WTC11 (cell line): ENCODE results near the gene KRT79. TPM values are rescaled to one million over a fixed set of nuclear protein-coding genes. Genes with fewer than 3 reads are reported as not detected.

Source experiments
- ATAC-seq: fragments of 200-7000 bp; cut with Tn5 transposase; 2 replicates; pipeline ENCODE4 v1.10.0; 2021; ENCODE audit warnings: mild to moderate bottlenecking, moderate library complexity
- CTCF ChIA-PET: fragments of 300-600 bp; sonication (Branson Sonifier 250); formaldehyde crosslinking; loops from one replicate; lab custom pipeline; 2021; ENCODE audit warnings: antibody characterized with exemption; lab: Charles Lee
- POLR2A ChIA-PET: fragments of 350-600 bp; sonication (Branson Sonifier 250); formaldehyde crosslinking; loops from one replicate; lab custom pipeline; 2021; ENCODE audit warnings: antibody characterized with exemption; lab: Charles Lee
- DNase-seq: peaks from one replicate; pipeline ENCODE4 v3.0.0; 2021; ENCODE audit warnings: low spot score
- H3K27ac Mint-ChIP-seq: 2 replicates; pipeline ENCODE4 v1.8.0; 2021; ENCODE audit warnings: mixed read lengths
- H3K27me3 Mint-ChIP-seq: 2 replicates; pipeline ENCODE4 v1.8.0; 2021; ENCODE audit warnings: low read depth, mild to moderate bottlenecking, moderate library complexity, mixed read lengths
- H3K36me3 Mint-ChIP-seq: 2 replicates; pipeline ENCODE4 v1.8.0; 2021; ENCODE audit warnings: mixed read lengths
- H3K4me1 Mint-ChIP-seq: 2 replicates; pipeline ENCODE4 v1.8.0; 2022; ENCODE audit warnings: mixed read lengths
- H3K4me3 Mint-ChIP-seq: 2 replicates; pipeline ENCODE4 v1.8.0; 2021; ENCODE audit warnings: mild to moderate bottlenecking, moderate library complexity, mixed read lengths
- H3K9me3 Mint-ChIP-seq: 2 replicates; pipeline ENCODE4 v1.8.0; 2021; ENCODE audit warnings: mixed read lengths
- ETV6 ChIP-seq: sonication (generic); formaldehyde crosslinking; IDR thresholded peaks from 2 replicates; pipeline ENCODE4 v1.8.1; 2022; ENCODE audit warnings: mild to moderate bottlenecking, missing genetic modification reagents
- FOXK1 ChIP-seq: sonication (generic); formaldehyde crosslinking; IDR thresholded peaks from 2 replicates; pipeline ENCODE4 v1.8.0; 2022; ENCODE audit warnings: mild to moderate bottlenecking, moderate library complexity, missing genetic modification reagents
- MXD4 ChIP-seq: fragments of 250-450 bp; sonication (Bioruptor Pico); IDR thresholded peaks from 2 replicates; pipeline ENCODE4 v1.8.0; 2021; ENCODE audit warnings: mild to moderate bottlenecking, moderate library complexity, borderline replicate concordance
- NFE2L1 ChIP-seq: sonication (generic); formaldehyde crosslinking; IDR thresholded peaks from 2 replicates; pipeline ENCODE4 v1.8.1; 2023; ENCODE audit warnings: missing genetic modification reagents
- NFYB ChIP-seq: sonication (generic); formaldehyde crosslinking; conservative IDR thresholded peaks from 2 replicates; pipeline ENCODE4 v1.8.0; 2022; ENCODE audit warnings: low read depth, missing genetic modification reagents
- PRRX2 ChIP-seq: fragments of 250-450 bp; sonication (Bioruptor Pico); IDR thresholded peaks from 2 replicates; pipeline ENCODE4 v1.8.0; 2021; ENCODE audit warnings: mild to moderate bottlenecking
- SMAD4 ChIP-seq: sonication (generic); formaldehyde crosslinking; IDR thresholded peaks from 2 replicates; pipeline ENCODE4 v1.8.0; 2022; ENCODE audit warnings: mild to moderate bottlenecking, missing genetic modification reagents
- TP53 ChIP-seq: sonication (generic); formaldehyde crosslinking; IDR thresholded peaks from 2 replicates; pipeline ENCODE4 v1.8.1; 2023; ENCODE audit warnings: mild to moderate bottlenecking, missing genetic modification reagents
- ZNF138 ChIP-seq: sonication (generic); formaldehyde crosslinking; conservative IDR thresholded peaks from 2 replicates; pipeline ENCODE4 v1.8.1; 2022; ENCODE audit warnings: mild to moderate bottlenecking, moderate library complexity, missing genetic modification reagents
- total RNA-seq: library from RNA; stranded (reverse); gene quantifications from 3 replicates; pipeline ENCODE4 v1.2.3, GENCODE V29; 2021
- TF ChIP-seq, protein P1 (sequence below): sonication (generic); formaldehyde crosslinking; IDR thresholded peaks from 2 replicates; pipeline ENCODE4 v1.8.0; 2022; ENCODE audit warnings: mild to moderate bottlenecking, missing genetic modification reagents
- TF ChIP-seq, protein P2 (sequence below): sonication (generic); formaldehyde crosslinking; IDR thresholded peaks from 2 replicates; pipeline ENCODE4 v1.8.1; 2022; ENCODE audit warnings: mild to moderate bottlenecking, missing genetic modification reagents, moderate library complexity, borderline replicate concordance
- TF ChIP-seq, protein P3 (sequence below): fragments of 250-450 bp; sonication (Bioruptor Pico); IDR thresholded peaks from 2 replicates; pipeline ENCODE4 v1.9.0; 2021; ENCODE audit warnings: mild to moderate bottlenecking
- TF ChIP-seq, protein P4 (sequence below): sonication (generic); formaldehyde crosslinking; IDR thresholded peaks from 2 replicates; pipeline ENCODE4 v1.8.0; 2022; ENCODE audit warnings: mild to moderate bottlenecking, missing genetic modification reagents
- TF ChIP-seq, protein P5 (sequence below): sonication (generic); formaldehyde crosslinking; IDR thresholded peaks from 2 replicates; pipeline ENCODE4 v1.8.1; 2022; ENCODE audit warnings: low read depth, missing genetic modification reagents, borderline replicate concordance
- TF ChIP-seq, protein P6 (sequence below): fragments of 250-450 bp; sonication (Bioruptor Pico); IDR thresholded peaks from 2 replicates; pipeline ENCODE4 v1.9.0; 2021; ENCODE audit warnings: moderate library complexity, mild to moderate bottlenecking, inconsistent platforms, borderline replicate concordance
- TF ChIP-seq, protein P7 (sequence below): sonication (generic); formaldehyde crosslinking; IDR thresholded peaks from 2 replicates; pipeline ENCODE4 v1.8.1; 2022; ENCODE audit warnings: mild to moderate bottlenecking, moderate library complexity, missing genetic modification reagents
- TF ChIP-seq, protein P8 (sequence below): sonication (generic); formaldehyde crosslinking; IDR thresholded peaks from 2 replicates; pipeline ENCODE4 v1.8.0; 2022; ENCODE audit warnings: missing genetic modification reagents
- TF ChIP-seq, protein P9 (sequence below): sonication (generic); formaldehyde crosslinking; conservative IDR thresholded peaks from 2 replicates; pipeline ENCODE4 v1.8.1; 2022; ENCODE audit warnings: mild to moderate bottlenecking, missing genetic modification reagents
- TF ChIP-seq, protein P10 (sequence below): sonication (generic); formaldehyde crosslinking; IDR thresholded peaks from 2 replicates; pipeline ENCODE4 v1.8.1; 2023; ENCODE audit warnings: mild to moderate bottlenecking, missing genetic modification reagents, moderate library complexity

KRT79 gene
- total RNA-seq, 1 experiment from 2014 or later = not detected

DNA sequence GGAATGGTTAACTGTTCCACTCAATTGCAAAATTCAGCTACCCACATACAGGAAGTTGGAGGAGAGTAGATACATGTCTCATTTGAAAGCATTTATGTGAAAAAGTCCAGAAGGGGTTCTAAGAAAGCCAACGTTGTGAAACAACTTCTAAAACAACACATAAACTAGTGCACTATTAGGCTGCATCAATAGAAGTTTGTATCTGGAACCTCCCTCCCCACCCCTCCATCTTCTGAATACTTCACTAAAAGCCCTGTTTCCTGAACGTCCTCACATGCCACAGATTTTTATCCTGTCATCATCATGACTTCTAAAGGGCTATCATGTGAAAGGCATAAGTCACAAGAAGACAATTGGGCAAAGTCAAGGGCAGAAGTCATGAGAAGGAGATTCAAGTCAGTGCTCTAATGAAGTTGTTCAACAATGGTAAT lies 5.5 kb downstream of the KRT79 start:
- TF ChIP-seq, protein P1, sequence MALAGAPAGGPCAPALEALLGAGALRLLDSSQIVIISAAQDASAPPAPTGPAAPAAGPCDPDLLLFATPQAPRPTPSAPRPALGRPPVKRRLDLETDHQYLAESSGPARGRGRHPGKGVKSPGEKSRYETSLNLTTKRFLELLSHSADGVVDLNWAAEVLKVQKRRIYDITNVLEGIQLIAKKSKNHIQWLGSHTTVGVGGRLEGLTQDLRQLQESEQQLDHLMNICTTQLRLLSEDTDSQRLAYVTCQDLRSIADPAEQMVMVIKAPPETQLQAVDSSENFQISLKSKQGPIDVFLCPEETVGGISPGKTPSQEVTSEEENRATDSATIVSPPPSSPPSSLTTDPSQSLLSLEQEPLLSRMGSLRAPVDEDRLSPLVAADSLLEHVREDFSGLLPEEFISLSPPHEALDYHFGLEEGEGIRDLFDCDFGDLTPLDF = no peak
- TF ChIP-seq, protein P2, sequence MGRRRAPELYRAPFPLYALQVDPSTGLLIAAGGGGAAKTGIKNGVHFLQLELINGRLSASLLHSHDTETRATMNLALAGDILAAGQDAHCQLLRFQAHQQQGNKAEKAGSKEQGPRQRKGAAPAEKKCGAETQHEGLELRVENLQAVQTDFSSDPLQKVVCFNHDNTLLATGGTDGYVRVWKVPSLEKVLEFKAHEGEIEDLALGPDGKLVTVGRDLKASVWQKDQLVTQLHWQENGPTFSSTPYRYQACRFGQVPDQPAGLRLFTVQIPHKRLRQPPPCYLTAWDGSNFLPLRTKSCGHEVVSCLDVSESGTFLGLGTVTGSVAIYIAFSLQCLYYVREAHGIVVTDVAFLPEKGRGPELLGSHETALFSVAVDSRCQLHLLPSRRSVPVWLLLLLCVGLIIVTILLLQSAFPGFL (CRISPR knock-in tag) = no peak
- TF ChIP-seq ETV6 (CRISPR knock-in tag) = no peak
- TF ChIP-seq, protein P3, sequence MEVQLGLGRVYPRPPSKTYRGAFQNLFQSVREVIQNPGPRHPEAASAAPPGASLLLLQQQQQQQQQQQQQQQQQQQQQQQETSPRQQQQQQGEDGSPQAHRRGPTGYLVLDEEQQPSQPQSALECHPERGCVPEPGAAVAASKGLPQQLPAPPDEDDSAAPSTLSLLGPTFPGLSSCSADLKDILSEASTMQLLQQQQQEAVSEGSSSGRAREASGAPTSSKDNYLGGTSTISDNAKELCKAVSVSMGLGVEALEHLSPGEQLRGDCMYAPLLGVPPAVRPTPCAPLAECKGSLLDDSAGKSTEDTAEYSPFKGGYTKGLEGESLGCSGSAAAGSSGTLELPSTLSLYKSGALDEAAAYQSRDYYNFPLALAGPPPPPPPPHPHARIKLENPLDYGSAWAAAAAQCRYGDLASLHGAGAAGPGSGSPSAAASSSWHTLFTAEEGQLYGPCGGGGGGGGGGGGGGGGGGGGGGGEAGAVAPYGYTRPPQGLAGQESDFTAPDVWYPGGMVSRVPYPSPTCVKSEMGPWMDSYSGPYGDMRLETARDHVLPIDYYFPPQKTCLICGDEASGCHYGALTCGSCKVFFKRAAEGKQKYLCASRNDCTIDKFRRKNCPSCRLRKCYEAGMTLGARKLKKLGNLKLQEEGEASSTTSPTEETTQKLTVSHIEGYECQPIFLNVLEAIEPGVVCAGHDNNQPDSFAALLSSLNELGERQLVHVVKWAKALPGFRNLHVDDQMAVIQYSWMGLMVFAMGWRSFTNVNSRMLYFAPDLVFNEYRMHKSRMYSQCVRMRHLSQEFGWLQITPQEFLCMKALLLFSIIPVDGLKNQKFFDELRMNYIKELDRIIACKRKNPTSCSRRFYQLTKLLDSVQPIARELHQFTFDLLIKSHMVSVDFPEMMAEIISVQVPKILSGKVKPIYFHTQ (CRISPR knock-in tag) = no peak
- Mint-ChIP-seq H3K27ac (no peak overlapping the region), H3K4me3 (no peak overlapping the region), H3K4me1 (peaks cover 7% of the 10 kb centered on the region), H3K36me3 (no peaks in the 10 kb centered on the region), H3K9me3 (peaks cover 6% of the 10 kb centered on the region), H3K27me3 (no peaks in the 10 kb centered on the region; the same call in 1 of the 2 replicates)
- CTCF ChIA-PET = interaction anchor here (0.9 to 1.1 kb wide), 4 partner anchors 37 to 152 kb away, joined by 3 to 4 read pairs (median 3); no protein-coding TSS in a partner anchor
- ATAC-seq (no peak), DNase-seq (no peak)
- POLR2A ChIA-PET = no interaction called here

DNA sequence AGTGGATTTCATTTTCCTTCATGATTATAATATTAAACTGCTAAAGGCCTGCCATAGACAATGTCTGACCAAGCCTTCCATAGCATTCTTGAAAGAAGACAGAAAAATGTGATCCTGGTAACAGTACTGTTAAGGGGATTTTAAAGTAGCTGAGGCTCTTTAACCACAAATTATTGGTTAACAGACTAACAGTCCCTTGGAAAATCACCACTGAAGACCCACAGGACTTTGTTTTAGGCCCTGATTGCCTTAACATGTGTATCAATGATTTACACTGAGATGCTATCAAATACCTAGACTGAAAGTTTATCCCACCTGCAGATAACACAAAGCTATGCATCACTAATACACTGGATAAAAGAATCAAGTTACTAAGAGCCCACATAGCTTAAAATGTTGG lies 6.0 kb downstream of the KRT79 start:
- Mint-ChIP-seq H3K27me3 (no peaks in the 10 kb centered on the region; the same call in 1 of the 2 replicates), H3K4me3 (no peak overlapping the region), H3K27ac (no peak overlapping the region), H3K9me3 (peaks cover 6% of the 10 kb centered on the region), H3K4me1 (peaks cover 7% of the 10 kb centered on the region), H3K36me3 (no peaks in the 10 kb centered on the region)
- TF ChIP-seq, protein P4, sequence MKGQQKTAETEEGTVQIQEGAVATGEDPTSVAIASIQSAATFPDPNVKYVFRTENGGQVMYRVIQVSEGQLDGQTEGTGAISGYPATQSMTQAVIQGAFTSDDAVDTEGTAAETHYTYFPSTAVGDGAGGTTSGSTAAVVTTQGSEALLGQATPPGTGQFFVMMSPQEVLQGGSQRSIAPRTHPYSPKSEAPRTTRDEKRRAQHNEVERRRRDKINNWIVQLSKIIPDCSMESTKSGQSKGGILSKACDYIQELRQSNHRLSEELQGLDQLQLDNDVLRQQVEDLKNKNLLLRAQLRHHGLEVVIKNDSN (CRISPR knock-in tag) = no peak
- TF ChIP-seq MXD4 (CRISPR knock-in tag) = no peak
- TF ChIP-seq SMAD4 (CRISPR knock-in tag) = no peak
- TF ChIP-seq TP53 (CRISPR knock-in tag) = no peak
- TF ChIP-seq, protein P5, sequence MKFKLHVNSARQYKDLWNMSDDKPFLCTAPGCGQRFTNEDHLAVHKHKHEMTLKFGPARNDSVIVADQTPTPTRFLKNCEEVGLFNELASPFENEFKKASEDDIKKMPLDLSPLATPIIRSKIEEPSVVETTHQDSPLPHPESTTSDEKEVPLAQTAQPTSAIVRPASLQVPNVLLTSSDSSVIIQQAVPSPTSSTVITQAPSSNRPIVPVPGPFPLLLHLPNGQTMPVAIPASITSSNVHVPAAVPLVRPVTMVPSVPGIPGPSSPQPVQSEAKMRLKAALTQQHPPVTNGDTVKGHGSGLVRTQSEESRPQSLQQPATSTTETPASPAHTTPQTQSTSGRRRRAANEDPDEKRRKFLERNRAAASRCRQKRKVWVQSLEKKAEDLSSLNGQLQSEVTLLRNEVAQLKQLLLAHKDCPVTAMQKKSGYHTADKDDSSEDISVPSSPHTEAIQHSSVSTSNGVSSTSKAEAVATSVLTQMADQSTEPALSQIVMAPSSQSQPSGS (CRISPR knock-in tag) = no peak
- no peak for TF ChIP-seq FOXK1 (CRISPR knock-in tag)
- TF ChIP-seq NFYB (CRISPR knock-in tag) = no peak
- TF ChIP-seq, protein P6, sequence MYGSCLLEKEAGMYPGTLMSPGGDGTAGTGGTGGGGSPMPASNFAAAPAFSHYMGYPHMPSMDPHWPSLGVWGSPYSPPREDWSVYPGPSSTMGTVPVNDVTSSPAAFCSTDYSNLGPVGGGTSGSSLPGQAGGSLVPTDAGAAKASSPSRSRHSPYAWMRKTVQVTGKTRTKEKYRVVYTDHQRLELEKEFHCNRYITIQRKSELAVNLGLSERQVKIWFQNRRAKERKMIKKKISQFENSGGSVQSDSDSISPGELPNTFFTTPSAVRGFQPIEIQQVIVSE (CRISPR knock-in tag) = no peak
- TF ChIP-seq PRRX2 = no peak
- TF ChIP-seq, protein P7, sequence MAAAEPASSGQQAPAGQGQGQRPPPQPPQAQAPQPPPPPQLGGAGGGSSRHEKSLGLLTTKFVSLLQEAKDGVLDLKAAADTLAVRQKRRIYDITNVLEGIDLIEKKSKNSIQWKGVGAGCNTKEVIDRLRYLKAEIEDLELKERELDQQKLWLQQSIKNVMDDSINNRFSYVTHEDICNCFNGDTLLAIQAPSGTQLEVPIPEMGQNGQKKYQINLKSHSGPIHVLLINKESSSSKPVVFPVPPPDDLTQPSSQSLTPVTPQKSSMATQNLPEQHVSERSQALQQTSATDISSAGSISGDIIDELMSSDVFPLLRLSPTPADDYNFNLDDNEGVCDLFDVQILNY = no peak
- TF ChIP-seq, protein P8, sequence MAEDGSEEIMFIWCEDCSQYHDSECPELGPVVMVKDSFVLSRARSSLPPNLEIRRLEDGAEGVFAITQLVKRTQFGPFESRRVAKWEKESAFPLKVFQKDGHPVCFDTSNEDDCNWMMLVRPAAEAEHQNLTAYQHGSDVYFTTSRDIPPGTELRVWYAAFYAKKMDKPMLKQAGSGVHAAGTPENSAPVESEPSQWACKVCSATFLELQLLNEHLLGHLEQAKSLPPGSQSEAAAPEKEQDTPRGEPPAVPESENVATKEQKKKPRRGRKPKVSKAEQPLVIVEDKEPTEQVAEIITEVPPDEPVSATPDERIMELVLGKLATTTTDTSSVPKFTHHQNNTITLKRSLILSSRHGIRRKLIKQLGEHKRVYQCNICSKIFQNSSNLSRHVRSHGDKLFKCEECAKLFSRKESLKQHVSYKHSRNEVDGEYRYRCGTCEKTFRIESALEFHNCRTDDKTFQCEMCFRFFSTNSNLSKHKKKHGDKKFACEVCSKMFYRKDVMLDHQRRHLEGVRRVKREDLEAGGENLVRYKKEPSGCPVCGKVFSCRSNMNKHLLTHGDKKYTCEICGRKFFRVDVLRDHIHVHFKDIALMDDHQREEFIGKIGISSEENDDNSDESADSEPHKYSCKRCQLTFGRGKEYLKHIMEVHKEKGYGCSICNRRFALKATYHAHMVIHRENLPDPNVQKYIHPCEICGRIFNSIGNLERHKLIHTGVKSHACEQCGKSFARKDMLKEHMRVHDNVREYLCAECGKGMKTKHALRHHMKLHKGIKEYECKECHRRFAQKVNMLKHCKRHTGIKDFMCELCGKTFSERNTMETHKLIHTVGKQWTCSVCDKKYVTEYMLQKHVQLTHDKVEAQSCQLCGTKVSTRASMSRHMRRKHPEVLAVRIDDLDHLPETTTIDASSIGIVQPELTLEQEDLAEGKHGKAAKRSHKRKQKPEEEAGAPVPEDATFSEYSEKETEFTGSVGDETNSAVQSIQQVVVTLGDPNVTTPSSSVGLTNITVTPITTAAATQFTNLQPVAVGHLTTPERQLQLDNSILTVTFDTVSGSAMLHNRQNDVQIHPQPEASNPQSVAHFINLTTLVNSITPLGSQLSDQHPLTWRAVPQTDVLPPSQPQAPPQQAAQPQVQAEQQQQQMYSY (CRISPR knock-in tag) = no peak
- no peak for TF ChIP-seq NFE2L1 (CRISPR knock-in tag)
- TF ChIP-seq, protein P9, sequence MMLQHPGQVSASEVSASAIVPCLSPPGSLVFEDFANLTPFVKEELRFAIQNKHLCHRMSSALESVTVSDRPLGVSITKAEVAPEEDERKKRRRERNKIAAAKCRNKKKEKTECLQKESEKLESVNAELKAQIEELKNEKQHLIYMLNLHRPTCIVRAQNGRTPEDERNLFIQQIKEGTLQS (CRISPR knock-in tag) = no peak
- TF ChIP-seq ZNF138 (CRISPR knock-in tag) = no peak
- TF ChIP-seq, protein P10, sequence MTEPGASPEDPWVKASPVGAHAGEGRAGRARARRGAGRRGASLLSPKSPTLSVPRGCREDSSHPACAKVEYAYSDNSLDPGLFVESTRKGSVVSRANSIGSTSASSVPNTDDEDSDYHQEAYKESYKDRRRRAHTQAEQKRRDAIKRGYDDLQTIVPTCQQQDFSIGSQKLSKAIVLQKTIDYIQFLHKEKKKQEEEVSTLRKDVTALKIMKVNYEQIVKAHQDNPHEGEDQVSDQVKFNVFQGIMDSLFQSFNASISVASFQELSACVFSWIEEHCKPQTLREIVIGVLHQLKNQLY = no peak
- CTCF ChIA-PET = interaction anchor here (0.9 to 1.1 kb wide), 4 partner anchors 37 to 153 kb away, joined by 3 to 4 read pairs (median 3); no protein-coding TSS in a partner anchor
- DNase-seq (no peak), ATAC-seq (no peak)
- POLR2A ChIA-PET = no interaction called here
